AG04449 (cell line): ENCODE data around the gene TOPAZ1.
A peak's percentile ranks its signal among the peaks of the same experiment; 100 is the strongest.

ENCODE experiments used
- CTCF ChIA-PET: fragments of 350-600 bp; formaldehyde crosslinking; extraction: SDS; loops from one replicate; lab custom pipeline; 2021; ENCODE audit warnings: antibody characterized with exemption; lab: Yijun Ruan, JAX
- POLR2A ChIA-PET: fragments of 400-600, 350-600 bp; formaldehyde crosslinking; extraction: SDS; loops from one replicate; lab custom pipeline; 2020; ENCODE audit warnings: antibody characterized with exemption, inconsistent platforms; lab: Yijun Ruan, JAX
- DNase-seq: peaks from one replicate; pipeline ENCODE4 v3.0.0-alpha.2; 2010; ENCODE audit warnings: low read depth, low spot score
- H3K4me3 ChIP-seq: 2 replicates; pipeline ENCODE4 v1.5.1; 2011; ENCODE audit warnings: low read depth, mild to moderate bottlenecking, control low read depth, low read length
- TF ChIP-seq, protein P1 (sequence below): IDR thresholded peaks from one replicate; pipeline ENCODE4 v1.5.1; 2011; ENCODE audit warnings: mild to moderate bottlenecking, moderate library complexity, low read length, control low read depth, inconsistent platforms; ENCODE audit not compliant: insufficient read depth; ENCODE audit errors: missing control alignments

TOPAZ1 gene

DNA sequence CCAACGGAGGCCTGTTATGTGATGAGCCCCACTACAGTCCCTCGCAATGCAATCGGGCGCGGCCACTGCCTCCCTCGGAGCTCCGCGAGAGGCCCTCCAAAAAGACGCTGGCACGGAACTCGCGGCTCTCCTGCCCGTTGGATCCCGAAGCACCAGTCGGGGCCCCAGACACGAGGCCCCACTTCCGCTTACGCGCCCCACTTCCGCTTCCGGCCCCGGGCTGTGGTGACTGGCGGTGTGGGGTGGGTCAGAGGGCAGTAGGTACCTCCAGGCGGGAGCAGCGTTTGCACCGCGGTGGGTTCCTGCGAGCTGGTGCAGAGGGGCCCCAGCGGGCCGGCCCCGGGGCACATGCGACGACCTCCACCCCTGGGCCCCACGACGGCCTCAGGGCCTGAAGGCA is at the start of gene TOPAZ1:
Gene TOPAZ1, plus strand, starts transcription at position 181 of the 400 bp plus-strand sequence. Its CDS starts 168 bp downstream, at position 349.
- TF ChIP-seq, protein P1, sequence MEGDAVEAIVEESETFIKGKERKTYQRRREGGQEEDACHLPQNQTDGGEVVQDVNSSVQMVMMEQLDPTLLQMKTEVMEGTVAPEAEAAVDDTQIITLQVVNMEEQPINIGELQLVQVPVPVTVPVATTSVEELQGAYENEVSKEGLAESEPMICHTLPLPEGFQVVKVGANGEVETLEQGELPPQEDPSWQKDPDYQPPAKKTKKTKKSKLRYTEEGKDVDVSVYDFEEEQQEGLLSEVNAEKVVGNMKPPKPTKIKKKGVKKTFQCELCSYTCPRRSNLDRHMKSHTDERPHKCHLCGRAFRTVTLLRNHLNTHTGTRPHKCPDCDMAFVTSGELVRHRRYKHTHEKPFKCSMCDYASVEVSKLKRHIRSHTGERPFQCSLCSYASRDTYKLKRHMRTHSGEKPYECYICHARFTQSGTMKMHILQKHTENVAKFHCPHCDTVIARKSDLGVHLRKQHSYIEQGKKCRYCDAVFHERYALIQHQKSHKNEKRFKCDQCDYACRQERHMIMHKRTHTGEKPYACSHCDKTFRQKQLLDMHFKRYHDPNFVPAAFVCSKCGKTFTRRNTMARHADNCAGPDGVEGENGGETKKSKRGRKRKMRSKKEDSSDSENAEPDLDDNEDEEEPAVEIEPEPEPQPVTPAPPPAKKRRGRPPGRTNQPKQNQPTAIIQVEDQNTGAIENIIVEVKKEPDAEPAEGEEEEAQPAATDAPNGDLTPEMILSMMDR: no peak
- ChIA-PET CTCF (no interaction called here), POLR2A (no interaction called here)
- H3K4me3 ChIP-seq: no peak within 1 kb of the TSS
- no peak for DNase-seq

DNA sequence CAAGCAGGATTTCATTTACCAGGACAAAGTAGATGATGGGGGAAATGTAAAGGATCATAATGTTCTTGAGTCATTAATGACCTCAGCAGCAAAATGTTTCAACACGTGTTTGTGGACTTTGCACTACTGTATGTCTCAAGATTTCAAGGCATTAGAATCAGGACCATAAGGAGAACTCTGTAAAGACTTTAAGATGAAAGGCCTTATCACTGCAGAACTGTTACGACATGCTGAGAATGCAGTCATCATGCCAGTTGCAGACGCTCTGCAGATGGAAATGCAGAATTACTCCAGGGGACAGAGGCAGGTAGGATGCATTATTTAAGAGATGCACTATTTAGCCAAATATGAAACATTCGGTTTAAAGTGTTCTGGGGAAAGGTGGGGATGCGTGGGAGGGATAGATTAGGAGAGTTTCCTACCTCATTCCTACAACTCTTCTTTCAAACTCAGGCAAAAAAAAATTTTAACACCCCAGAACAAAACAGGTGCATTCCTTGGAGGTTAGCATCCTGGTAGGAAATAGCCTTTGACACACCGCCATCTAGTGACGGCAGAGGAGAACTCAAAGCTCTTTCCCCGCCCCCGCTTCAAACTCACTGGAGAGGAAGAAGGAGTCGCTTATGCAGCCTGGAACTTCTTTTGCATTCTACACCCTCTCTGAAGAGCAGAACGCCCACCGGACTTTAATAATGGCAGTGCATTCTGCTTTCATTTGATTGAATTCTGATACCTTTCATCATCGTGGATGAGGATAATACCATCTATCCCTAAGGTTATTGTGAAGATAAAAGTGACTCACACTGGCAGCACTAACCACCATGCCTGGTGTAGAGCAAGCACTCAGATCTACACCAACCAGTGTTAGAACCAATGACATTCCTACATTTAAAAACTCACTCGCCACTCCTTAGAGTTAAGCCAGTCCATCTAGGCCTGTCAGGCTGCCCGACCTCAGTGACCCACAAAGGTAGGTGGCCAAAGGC is 43.1 kb upstream of the TOPAZ1 start:
- DNase-seq: peak; percentile 12
- CTCF ChIA-PET: interaction anchor here (0.6 to 3.7 kb wide), 23 partner anchors 9 to 695 kb away, joined by 3 to 26 read pairs (median 5); no protein-coding TSS in a partner anchor
- no peak overlapping the region for H3K4me3 ChIP-seq
- POLR2A ChIA-PET: no interaction called here
- TF ChIP-seq, protein P1: peak; percentile 83

DNA sequence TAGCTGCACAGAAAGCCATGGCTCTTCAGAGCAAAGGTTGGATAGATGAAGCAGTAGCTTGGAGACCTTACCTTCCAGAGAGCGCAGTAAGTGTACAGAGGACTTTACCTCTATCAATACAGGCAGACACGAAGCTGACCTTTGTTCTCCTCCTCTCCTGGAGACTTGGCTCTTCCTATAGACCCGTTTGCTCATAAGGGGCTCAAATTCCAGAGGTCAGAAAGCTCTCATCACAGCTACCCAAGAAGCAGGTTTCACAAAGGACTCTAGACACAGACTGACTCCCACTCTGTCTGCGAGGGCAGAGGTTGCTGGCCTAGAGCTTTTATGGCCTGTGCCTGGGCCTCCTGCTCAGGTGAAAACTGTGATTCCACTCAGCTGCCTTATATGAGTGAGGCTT is 35.4 kb upstream of the TOPAZ1 start:
- POLR2A ChIA-PET: no interaction called here
- DNase-seq: no peak
- no peak overlapping the region for H3K4me3 ChIP-seq
- CTCF ChIA-PET: interaction anchor here (0.5 to 1.9 kb wide), 3 partner anchors 8 to 566 kb away, joined by 3 to 7 read pairs (median 5); no protein-coding TSS in a partner anchor
- TF ChIP-seq, protein P1: no peak

DNA sequence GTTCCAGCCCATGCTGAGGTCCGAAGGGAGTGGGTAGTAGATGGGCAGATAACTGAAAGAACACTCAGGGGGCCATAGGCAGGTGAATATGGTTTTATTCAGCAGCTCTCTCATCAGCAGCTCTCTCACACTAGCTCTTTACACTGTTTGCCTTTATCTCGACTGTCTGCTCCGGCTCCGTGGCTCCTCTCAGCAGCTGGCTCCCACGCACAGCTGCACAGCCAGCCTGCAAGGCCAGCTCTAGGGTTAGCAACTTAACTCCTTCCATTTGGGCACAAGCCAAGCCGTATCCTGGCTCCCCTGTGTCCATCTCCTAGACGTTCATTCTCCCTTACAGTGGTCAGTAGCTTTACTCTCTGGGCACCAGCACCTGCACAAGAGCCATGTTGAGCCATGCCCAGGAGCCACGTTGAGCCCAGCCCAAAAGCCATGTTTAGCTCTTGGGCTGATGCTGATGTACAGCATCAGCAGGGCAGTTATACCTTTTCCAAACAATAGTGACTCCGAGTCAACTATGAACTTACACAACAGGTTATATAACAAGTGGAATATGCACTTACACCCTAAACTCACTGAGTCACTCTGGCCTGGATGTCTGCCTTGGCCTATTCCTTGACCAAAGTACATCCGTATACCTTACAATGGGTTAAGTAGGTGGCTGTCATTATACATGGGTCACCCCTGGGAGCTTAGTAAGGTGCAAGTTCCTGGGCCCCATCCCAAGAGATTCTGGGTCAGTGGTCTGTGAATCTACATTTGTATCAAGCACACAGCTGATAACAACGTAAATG is 34.6 kb upstream of the TOPAZ1 start:
- no peak for DNase-seq
- POLR2A ChIA-PET: no interaction called here
- H3K4me3 ChIP-seq: no peak overlapping the region
- TF ChIP-seq, protein P1: no peak
- CTCF ChIA-PET: interaction anchor here (0.5 to 1.9 kb wide), 3 partner anchors 8 to 1245 kb away, joined by 3 to 7 read pairs (median 5); no protein-coding TSS in a partner anchor

DNA sequence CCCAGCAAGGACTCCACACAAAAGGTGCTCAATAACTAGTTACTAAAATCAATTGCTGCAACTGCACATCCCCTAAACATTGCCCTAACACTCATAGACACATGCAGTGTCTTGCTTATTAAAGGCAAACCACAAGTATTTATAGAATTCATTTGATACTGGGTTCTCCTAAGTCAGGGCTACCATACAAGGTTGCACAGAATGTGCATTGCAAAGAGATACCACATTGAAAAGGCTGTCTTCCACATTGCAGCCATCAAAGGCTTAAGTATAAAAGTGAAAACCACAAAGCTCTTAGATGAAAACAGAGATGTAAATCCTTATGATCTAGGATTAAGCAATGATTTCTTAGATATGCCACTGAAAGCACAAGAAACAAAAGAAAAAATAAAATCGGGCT is 33.6 kb upstream of the TOPAZ1 start:
- POLR2A ChIA-PET: no interaction called here
- DNase-seq: peak; percentile 41
- CTCF ChIA-PET: interaction anchor here (1.9 kb wide), 1 partner anchor 9 kb away, joined by 7 read pairs; no protein-coding TSS in a partner anchor

More for the DNA sequence above, 33.6 kb upstream of the TOPAZ1 start:
- TF ChIP-seq, protein P1: no peak
- H3K4me3 ChIP-seq: no peak overlapping the region
